Activated T-helper 1 cell treated with Interleukin-2 at 50 U/mL for 16 hours (primary cell): ENCODE measurements around the gene HMX3.
"Not testable (repeated sequence)": the region's sequence is repeated elsewhere in the genome, so short reads cannot be mapped to it uniquely, and the experiment has no call there.

ENCODE experiments used
- DNase-seq: peaks from one replicate; pipeline ENCODE4 v3.0.0-alpha.2; 2020; ENCODE audit warnings: low read depth

The HMX3 gene

GRCh38 chr10:123175389-123176387 lies 39.9 kb downstream of the HMX3 start:
- no peak for DNase-seq

GRCh38 chr10:123178390-123178789 lies 42.6 kb downstream of the HMX3 start:
- DNase-seq: not testable (repeated sequence)

- no peak for DNase-seq
Measured at GRCh38 chr10:123180101-123181090, 44.6 kb downstream of the HMX3 start.

GRCh38 chr10:123183724-123184123 lies 48.0 kb downstream of the HMX3 start:
- DNase-seq: no peak

GRCh38 chr10:123187781-123188180 lies 52.0 kb downstream of the HMX3 start:
- DNase-seq: no peak
